ENCODE measurements around the gene OPRD1.

DNA sequence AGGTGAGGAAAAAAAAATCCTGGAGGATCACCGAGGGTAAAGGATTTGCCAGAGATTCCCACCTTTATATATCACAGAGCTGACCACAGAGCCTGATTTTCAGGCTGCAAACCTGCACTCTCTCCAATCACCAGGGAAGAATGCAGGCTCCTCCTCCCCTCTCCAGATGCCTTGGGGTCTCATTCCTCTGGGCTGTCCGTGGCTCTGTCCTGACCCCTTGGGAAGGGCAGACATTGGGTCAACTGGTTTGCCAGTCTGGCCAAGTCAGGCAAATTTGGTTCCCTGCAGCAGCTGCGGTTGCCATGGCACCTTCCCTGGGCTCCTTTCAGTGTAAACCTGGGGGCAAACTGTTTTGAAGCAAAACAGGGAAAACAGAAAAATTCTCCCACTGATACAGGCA is 11.6 kb upstream of the OPRD1 start:
- TF ChIP-seq, protein P1, sequence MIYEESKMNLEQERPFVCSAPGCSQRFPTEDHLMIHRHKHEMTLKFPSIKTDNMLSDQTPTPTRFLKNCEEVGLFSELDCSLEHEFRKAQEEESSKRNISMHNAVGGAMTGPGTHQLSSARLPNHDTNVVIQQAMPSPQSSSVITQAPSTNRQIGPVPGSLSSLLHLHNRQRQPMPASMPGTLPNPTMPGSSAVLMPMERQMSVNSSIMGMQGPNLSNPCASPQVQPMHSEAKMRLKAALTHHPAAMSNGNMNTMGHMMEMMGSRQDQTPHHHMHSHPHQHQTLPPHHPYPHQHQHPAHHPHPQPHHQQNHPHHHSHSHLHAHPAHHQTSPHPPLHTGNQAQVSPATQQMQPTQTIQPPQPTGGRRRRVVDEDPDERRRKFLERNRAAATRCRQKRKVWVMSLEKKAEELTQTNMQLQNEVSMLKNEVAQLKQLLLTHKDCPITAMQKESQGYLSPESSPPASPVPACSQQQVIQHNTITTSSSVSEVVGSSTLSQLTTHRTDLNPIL (CRISPR knock-in tag; IDR thresholded peaks at IDR 0.05; ENCODE audit: low read depth) = no peak
- TF ChIP-seq ISL1 (CRISPR knock-in tag; IDR thresholded peaks at IDR 0.05) = no peak
- TF ChIP-seq ZNF70 (CRISPR knock-in tag; IDR thresholded peaks at IDR 0.05) = no peak
- TF ChIP-seq ARNTL (CRISPR knock-in tag; IDR thresholded peaks at IDR 0.05; ENCODE audit: borderline replicate concordance, low read depth) = no peak
- TF ChIP-seq, protein P2, sequence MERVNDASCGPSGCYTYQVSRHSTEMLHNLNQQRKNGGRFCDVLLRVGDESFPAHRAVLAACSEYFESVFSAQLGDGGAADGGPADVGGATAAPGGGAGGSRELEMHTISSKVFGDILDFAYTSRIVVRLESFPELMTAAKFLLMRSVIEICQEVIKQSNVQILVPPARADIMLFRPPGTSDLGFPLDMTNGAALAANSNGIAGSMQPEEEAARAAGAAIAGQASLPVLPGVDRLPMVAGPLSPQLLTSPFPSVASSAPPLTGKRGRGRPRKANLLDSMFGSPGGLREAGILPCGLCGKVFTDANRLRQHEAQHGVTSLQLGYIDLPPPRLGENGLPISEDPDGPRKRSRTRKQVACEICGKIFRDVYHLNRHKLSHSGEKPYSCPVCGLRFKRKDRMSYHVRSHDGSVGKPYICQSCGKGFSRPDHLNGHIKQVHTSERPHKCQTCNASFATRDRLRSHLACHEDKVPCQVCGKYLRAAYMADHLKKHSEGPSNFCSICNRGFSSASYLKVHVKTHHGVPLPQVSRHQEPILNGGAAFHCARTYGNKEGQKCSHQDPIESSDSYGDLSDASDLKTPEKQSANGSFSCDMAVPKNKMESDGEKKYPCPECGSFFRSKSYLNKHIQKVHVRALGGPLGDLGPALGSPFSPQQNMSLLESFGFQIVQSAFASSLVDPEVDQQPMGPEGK (CRISPR knock-in tag; IDR thresholded peaks at IDR 0.05; ENCODE audit: borderline replicate concordance) = no peak

All from SK-N-SH treated with all-trans-retinoic acid at 6 μM for 48 hours (cell line).